HL-60 (cell line): ENCODE data around the gene PHF13.

ENCODE experiments used
- CTCF ChIP-seq: IDR thresholded peaks from one replicate; pipeline ENCODE4 v1.5.1; 2011; ENCODE audit warnings: low read length, control low read depth, inconsistent platforms; ENCODE audit not compliant: insufficient read depth
- REST ChIP-seq: IDR thresholded peaks from 2 replicates; pipeline ENCODE4 v1.6.1; 2012; ENCODE audit warnings: low read depth; ENCODE audit not compliant: insufficient replicate concordance
- SPI1 ChIP-seq: IDR thresholded peaks from 2 replicates; pipeline ENCODE4 v1.6.1; 2012; ENCODE audit warnings: low read depth, mild to moderate bottlenecking, borderline replicate concordance

- TF ChIP-seq CTCF: no peak
- no peak for TF ChIP-seq SPI1
- TF ChIP-seq REST: no peak
Observed at GRCh38 chr1:6592441-6592840, 21.1 kb upstream of the PHF13 start.
